Caki2 (cell line): ENCODE data around the gene TPRG1. TPM values are rescaled to one million over a fixed set of nuclear protein-coding genes. Genes with fewer than 3 reads are reported as not detected.

Experiments used
- DNase-seq: peaks from one replicate; pipeline ENCODE4 v3.0.0-alpha.2; 2015; ENCODE audit warnings: low read depth
- in situ Hi-C: cut with HindIII; loops from 2 replicates; pipeline ENCODE4 v1.10.0; 2016; ENCODE audit warnings: low sequenced_read_pairs, low pct_unique_long_range_greater_than_20kb, mixed read lengths
- total RNA-seq: library from RNA; depleted of rRNA; stranded (reverse); fragments of >200 nt; shearing (Covaris generic); gene quantifications from 2 replicates; pipeline ENCODE4 v1.2.3, GENCODE V29; 2014; ENCODE audit warnings: low replicate concordance

The TPRG1 gene
- total RNA-seq, 1 experiment from 2014 or later: 0.20 TPM

DNA sequence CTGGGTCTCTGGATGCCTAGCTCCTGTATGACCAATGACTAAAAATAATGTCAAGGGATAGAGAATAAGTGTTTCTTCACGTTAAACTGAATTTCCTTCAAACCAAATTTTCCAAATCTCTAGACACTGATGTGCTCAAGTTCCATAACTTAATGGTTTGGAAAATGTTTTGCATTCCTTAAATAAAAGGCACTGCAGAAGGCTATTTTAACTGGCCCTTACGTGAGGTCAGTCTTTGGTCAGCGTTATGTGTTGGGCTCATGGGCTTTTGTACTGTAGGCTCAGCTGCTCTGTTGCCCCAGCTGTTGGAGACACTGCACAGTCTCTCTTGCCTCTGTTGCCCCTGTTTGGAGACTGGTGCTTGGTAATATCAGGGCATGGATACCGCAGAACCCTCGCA, 188.5 kb downstream of the TPRG1 start:
- no peak for DNase-seq
- in situ Hi-C loops: no loop called here

DNA sequence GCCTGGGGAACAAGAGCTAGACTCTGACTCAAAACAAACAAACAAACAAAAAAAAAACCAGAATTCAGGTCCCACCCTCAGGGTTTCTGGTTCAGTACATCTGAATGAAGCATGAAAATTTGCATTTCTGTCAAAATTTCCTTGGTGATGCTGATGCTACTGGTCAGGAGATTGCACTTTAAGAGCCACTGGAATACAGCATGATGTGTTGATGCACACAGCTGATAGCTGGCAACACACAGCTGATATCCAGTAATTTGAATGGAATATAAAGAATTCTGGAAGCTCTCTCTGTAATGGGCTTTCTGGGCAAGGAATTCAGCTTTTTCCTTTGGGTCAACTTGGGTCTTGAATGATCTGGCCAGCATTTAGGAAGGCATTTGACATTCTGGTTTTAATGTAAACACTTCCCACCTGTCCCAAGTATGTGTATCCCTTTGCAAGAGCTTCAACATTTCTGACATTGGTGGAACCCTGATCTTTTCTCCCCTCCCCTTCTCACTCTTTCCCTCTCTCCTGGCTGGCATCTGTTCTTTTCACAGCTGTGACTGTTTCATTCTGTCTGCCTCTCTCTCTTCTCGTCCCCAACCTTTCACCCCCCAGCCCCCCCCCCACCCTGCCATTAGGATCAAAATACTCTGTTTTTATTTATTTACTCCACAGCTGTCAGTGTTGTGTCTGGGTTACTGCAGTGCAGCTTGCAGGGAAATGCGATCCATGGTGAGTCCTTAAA, 189.5 kb downstream of the TPRG1 start:
- in situ Hi-C loops: no loop called here

DNA sequence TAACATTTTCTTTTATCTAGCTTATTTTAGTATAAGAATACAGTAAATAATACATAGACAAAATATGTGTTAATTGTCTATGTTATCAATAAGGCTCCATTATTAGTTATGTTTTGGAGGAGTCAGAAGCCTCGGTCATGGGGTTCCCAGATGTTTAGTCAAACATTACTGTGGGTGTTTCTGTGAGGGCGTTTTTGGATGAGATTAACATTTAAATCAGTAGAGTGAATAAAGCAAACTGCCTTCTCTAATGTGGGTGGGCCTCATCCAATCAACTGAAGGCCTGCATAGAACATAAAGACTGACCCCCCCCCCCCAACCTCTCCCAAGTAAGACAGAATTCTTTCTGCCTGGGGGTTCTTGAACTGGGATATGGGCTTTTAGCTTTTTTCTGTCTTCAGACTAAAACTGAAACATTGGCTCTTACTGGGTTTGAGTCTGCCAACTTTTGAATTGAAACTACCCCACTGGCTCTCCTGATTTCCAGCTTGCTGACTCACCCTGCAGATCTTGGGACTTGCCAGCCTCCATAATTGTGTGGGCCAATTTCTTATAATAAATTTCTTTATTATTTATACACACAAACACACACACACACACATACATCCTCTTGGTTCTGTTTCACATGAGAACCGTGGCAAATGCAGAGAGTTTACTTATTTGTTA, 192.0 kb downstream of the TPRG1 start:
- in situ Hi-C loops: no loop called here
- no peak for DNase-seq

More for the DNA sequence above, 189.5 kb downstream of the TPRG1 start:
- DNase-seq: no peak

DNA sequence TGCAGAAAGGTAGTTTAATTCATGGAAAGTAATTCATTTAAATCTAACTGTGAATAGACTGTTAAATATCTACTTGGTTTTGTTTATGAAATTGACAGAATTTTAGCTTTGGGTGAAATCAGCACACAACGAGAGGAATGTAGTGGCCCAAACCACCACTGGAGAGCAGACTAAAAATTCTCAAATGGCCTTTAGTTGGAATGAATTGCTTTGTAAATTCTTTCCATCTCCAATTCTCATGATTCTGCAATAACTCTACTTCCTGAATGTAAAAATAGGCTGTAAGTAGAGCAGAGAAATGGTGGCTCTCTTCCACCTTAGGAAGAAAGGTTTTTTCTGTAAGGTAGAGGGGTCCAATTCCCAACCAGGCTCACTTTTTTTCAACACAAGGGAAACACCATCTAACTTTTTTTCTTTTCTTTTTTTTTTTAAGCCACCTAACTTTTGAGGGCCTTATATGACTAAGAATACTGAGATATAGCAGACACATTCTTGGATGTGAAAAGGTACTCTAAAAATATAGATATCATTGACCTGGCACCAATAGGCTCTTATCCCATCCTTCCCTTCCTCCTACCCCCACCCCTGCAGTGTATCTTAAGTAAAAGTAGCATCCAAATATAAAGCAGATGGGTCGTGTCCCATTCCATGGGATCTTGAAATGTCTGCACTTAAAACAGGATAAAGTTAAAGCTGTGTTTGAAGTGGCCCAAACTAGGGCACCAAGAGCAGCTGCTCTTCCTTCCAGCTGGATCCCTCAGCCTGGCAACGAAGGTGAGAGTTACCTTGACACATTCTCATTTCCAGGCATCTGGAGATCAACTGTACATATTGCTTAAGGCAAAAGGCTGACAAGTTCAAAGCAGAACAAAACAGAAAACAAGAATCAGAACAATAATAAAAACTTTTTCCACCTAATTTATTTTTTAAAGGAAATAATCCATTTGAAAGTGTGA, 194.1 kb downstream of the TPRG1 start:
- in situ Hi-C loops: no loop called here

GRCh38 chr3:189368384-189368783, 196.6 kb downstream of the TPRG1 start:
- in situ Hi-C loops: no loop called here
- DNase-seq: peak; percentile 74

More for the DNA sequence above, 194.1 kb downstream of the TPRG1 start:
- no peak for DNase-seq

DNA sequence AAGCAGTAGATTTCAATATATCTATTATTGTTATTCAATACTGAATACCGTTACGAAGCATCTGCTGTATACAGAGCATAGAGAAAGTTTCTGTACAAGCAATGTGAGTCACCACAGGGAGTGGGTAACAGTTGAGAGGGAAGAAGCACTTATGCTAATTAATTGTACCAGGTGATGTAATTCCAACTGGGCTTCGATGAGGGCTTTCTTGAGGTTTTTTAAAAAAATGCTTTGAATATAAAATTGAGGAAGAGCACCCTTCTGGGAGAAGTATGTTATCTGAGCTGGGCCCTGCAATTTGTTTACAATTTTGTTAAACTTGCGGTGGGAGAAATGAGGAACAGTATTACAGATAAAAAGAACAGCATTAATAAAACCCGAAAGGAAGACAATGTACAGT, 197.9 kb downstream of the TPRG1 start:
- in situ Hi-C loops: no loop called here
- DNase-seq: no peak

DNA sequence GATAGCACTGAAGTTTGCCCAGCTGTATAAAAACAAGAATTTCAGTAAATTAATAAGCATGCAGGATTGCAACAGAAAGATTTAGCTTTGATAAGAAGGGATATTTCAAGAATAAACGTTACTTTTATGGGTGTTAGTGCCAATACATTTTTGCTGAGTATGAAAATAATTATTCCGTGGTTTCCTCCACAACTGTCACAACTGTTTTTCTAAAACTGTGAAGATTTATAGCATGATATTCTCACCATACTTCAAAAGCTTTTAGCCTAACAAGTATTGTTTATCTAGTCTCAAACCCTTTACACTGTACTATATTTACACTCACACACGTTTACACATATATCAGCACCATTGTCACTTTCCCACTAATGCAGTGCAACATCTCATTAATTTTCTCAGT, 200.5 kb downstream of the TPRG1 start:
- in situ Hi-C loops: no loop called here
- no peak for DNase-seq
